ENCODE data around the gene HSPA12A. TPM values are rescaled to one million over a fixed set of nuclear protein-coding genes. Genes with fewer than 3 reads are reported as not detected.

Gene HSPA12A
- polyA plus RNA-seq, 1 donor (not counting 4 experiments of a cell fraction or from before 2014, with no cell fraction given) = 8.1 TPM

DNA sequence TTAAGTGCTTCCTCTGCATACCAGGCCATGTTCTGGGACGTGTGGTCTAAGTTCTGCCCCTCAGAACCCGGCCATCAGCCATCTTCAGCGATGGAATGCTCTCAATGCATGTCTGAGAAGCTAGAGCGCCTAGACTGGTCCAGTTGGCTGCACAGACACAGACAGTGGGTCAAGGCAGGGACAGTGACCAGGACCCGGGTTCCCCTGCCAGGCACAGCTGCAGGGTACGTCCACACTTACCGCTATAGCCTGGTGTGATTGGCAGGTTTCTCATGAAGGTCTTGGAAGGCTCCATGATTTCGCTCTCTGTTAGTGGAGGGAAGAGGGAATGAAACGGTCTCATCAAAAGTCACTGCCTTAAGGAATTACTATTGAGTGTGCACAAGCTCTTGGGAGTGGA, 74.3 kb downstream of the HSPA12A start:
- H2AFZ ChIP-seq (ENCODE audit: control insufficient read depth, low read length) = no peak overlapping the region
- H4K20me1 ChIP-seq (ENCODE audit: control insufficient read depth, extremely low read depth, insufficient read depth, low read length) = no peaks in the 10 kb centered on the region
- TF ChIP-seq EZH2 (IDR thresholded peaks at IDR 0.05; ENCODE audit: low read length) = no peak
- TF ChIP-seq, protein P1, sequence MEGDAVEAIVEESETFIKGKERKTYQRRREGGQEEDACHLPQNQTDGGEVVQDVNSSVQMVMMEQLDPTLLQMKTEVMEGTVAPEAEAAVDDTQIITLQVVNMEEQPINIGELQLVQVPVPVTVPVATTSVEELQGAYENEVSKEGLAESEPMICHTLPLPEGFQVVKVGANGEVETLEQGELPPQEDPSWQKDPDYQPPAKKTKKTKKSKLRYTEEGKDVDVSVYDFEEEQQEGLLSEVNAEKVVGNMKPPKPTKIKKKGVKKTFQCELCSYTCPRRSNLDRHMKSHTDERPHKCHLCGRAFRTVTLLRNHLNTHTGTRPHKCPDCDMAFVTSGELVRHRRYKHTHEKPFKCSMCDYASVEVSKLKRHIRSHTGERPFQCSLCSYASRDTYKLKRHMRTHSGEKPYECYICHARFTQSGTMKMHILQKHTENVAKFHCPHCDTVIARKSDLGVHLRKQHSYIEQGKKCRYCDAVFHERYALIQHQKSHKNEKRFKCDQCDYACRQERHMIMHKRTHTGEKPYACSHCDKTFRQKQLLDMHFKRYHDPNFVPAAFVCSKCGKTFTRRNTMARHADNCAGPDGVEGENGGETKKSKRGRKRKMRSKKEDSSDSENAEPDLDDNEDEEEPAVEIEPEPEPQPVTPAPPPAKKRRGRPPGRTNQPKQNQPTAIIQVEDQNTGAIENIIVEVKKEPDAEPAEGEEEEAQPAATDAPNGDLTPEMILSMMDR (optimal IDR thresholded peaks at IDR 0.05 in 1 of 3, IDR thresholded peaks at IDR 0.05 in 1 of 3, conservative IDR thresholded peaks at IDR 0.05 in 1 of 3; ENCODE audit: extremely low read depth in 1 of 3, insufficient read depth in 2 of 3, low read length in 3 of 3) = no peak
- H3K27ac ChIP-seq (ENCODE audit: control insufficient read depth, insufficient read depth, low read length) = no peak overlapping the region
- H3K9me1 ChIP-seq (ENCODE audit: control insufficient read depth, extremely low read depth, insufficient read depth, low read length) = no peaks in the 10 kb centered on the region
- H3K36me3 ChIP-seq (ENCODE audit: control insufficient read depth in 2 of 2, extremely low read depth in 1 of 2, insufficient read depth in 2 of 2, low read length in 2 of 2) = no peaks in the 10 kb centered on the region
- no peak overlapping the region for H3K4me3 ChIP-seq (ENCODE audit: control insufficient read depth in 2 of 3, extremely low read depth in 1 of 3, insufficient read depth in 2 of 3, low read depth in 1 of 3, low read length in 3 of 3)
- no peak overlapping the region for H3K4me2 ChIP-seq (ENCODE audit: control insufficient read depth, extremely low read depth, insufficient read depth, low read depth, low read length)
- DNase-seq (ENCODE audit: low read depth, low spot score) (no peak), FAIRE-seq (no peak)
- H3K27me3 ChIP-seq (ENCODE audit: control insufficient read depth, extremely low read depth, insufficient read depth, low read length) = no peaks in the 10 kb centered on the region
- H3K9ac ChIP-seq (ENCODE audit: control insufficient read depth, extremely low read depth, insufficient read depth, low read length) = no peak overlapping the region
- dilution Hi-C loops (cut with MboI; ENCODE audit: extremely low pct_ligation_motif_present, low sequenced_read_pairs) = no loop called here
- H3K79me2 ChIP-seq (ENCODE audit: control insufficient read depth, insufficient read depth, low read length) = no peaks in the 10 kb centered on the region
- H3K4me1 ChIP-seq (ENCODE audit: control insufficient read depth, extremely low read depth, insufficient read depth, low read length) = peaks cover 2% of the 10 kb centered on the region
- H3K9me3 ChIP-seq (ENCODE audit: control insufficient read depth, low read depth, low read length) = no peaks in the 10 kb centered on the region

DNA sequence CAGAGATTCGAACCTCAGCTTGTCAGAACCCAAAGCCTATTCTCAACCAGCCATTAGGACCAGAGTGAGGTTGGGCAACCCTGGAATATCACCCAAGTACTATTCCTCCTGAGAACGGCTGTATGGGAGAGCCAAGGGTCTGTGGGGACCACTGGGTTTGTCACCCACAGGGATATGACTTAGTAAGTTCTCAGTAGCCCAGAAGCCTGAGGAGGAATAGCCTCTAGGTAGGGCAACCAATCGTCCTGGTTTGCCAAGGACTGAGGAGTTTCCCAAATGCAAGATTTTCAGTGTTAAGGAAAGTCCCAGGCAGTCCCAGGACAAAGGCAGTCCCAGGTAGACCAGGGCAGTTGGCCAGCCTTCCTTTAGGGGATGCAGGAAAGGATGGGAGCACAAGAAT, 74.9 kb downstream of the HSPA12A start:
- Histone ChIP-seq H2AFZ (ENCODE audit: control insufficient read depth, low read length) (no peak overlapping the region), H3K9me3 (ENCODE audit: control insufficient read depth, low read depth, low read length) (no peaks in the 10 kb centered on the region), H3K4me2 (ENCODE audit: control insufficient read depth, extremely low read depth, insufficient read depth, low read depth, low read length) (no peak overlapping the region), H3K27ac (ENCODE audit: control insufficient read depth, insufficient read depth, low read length) (no peak overlapping the region), H3K4me3 (ENCODE audit: control insufficient read depth in 2 of 3, extremely low read depth in 1 of 3, insufficient read depth in 2 of 3, low read depth in 1 of 3, low read length in 3 of 3) (no peak overlapping the region), H3K36me3 (ENCODE audit: control insufficient read depth in 2 of 2, extremely low read depth in 1 of 2, insufficient read depth in 2 of 2, low read length in 2 of 2) (no peaks in the 10 kb centered on the region), H4K20me1 (ENCODE audit: control insufficient read depth, extremely low read depth, insufficient read depth, low read length) (no peaks in the 10 kb centered on the region), H3K4me1 (ENCODE audit: control insufficient read depth, extremely low read depth, insufficient read depth, low read length) (peaks cover 2% of the 10 kb centered on the region), H3K79me2 (ENCODE audit: control insufficient read depth, insufficient read depth, low read length) (no peaks in the 10 kb centered on the region), H3K9ac (ENCODE audit: control insufficient read depth, extremely low read depth, insufficient read depth, low read length) (no peak overlapping the region), H3K27me3 (ENCODE audit: control insufficient read depth, extremely low read depth, insufficient read depth, low read length) (no peaks in the 10 kb centered on the region), H3K9me1 (ENCODE audit: control insufficient read depth, extremely low read depth, insufficient read depth, low read length) (no peaks in the 10 kb centered on the region)
- TF ChIP-seq, protein P1 (optimal IDR thresholded peaks at IDR 0.05 in 1 of 3, IDR thresholded peaks at IDR 0.05 in 1 of 3, conservative IDR thresholded peaks at IDR 0.05 in 1 of 3; ENCODE audit: extremely low read depth in 1 of 3, insufficient read depth in 2 of 3, low read length in 3 of 3) = no peak
- no peak for TF ChIP-seq EZH2 (IDR thresholded peaks at IDR 0.05; ENCODE audit: low read length)
- no peak for FAIRE-seq
- dilution Hi-C loops (cut with MboI; ENCODE audit: extremely low pct_ligation_motif_present, low sequenced_read_pairs) = no loop called here
- no peak for DNase-seq (ENCODE audit: low read depth, low spot score)

Measured in keratinocyte (primary cell).